ENCODE data around the gene AMFR.

- TF ChIP-seq EZH2 (conservative IDR thresholded peaks at IDR 0.05; ENCODE audit: low read depth, low read length) (no peak), AHR (CRISPR knock-in tag; IDR thresholded peaks at IDR 0.05) (no peak), ZNF770 (CRISPR knock-in tag; IDR thresholded peaks at IDR 0.05) (no peak), ZNF619 (CRISPR knock-in tag; IDR thresholded peaks at IDR 0.05) (no peak), CTCF (CRISPR knock-in tag; IDR thresholded peaks at IDR 0.05) (no peak), FOXP1 (IDR thresholded peaks at IDR 0.05) (no peak), FOXP1 (CRISPR knock-in tag; IDR thresholded peaks at IDR 0.05) (no peak), REST (IDR thresholded peaks at IDR 0.05; ENCODE audit: borderline replicate concordance in 1 of 2, low read depth in 1 of 2, low read length in 2 of 2) (no peak), SMARCE1 (IDR thresholded peaks at IDR 0.05; ENCODE audit: borderline replicate concordance) (no peak), ZKSCAN1 (IDR thresholded peaks at IDR 0.05; ENCODE audit: low read length) (no peak), SNAPC4 (CRISPR knock-in tag; IDR thresholded peaks at IDR 0.05) (no peak), KAT7 (CRISPR knock-in tag; IDR thresholded peaks at IDR 0.05; ENCODE audit: borderline replicate concordance) (no peak), HDAC6 (IDR thresholded peaks at IDR 0.05; ENCODE audit: low read depth, low read length) (no peak)
These were observed 87.5 kb downstream of the AMFR start for GRCh38 chr16:56337858-56338325.
